Activated naive CD4-positive, alpha-beta T cell treated with anti-CD3 and anti-CD28 coated beads for 36 hours (primary cell): ENCODE data around the gene ESYT3. TPM values are rescaled to one million over a fixed set of nuclear protein-coding genes. Genes with fewer than 3 reads are reported as not detected.
A peak's percentile ranks its signal among the peaks of the same experiment; 100 is the strongest.
"Not testable (repeated sequence)": the region's sequence is repeated elsewhere in the genome, so short reads cannot be mapped to it uniquely, and the experiment has no call there.

ENCODE experiments used
- CTCF ChIA-PET: fragments of 350-600 bp; sonication (Branson Sonifier 250); formaldehyde crosslinking; loops from one replicate; lab custom pipeline; 2021; ENCODE audit warnings: antibody characterized with exemption; lab: Charles Lee
- DNase-seq: peaks from one replicate; pipeline ENCODE4 v3.0.0-alpha.2; 2020
- H3K27ac Mint-ChIP-seq: one replicate; pipeline ENCODE4 v1.8.0; 2021; ENCODE audit warnings: mild to moderate bottlenecking, mixed read lengths
- H3K27me3 Mint-ChIP-seq: one replicate; pipeline ENCODE4 v1.8.0; 2021; ENCODE audit warnings: low read depth, mixed read lengths
- H3K36me3 Mint-ChIP-seq: one replicate; pipeline ENCODE4 v1.8.0; 2021; ENCODE audit warnings: low read depth, mixed read lengths
- H3K4me1 Mint-ChIP-seq: one replicate; pipeline ENCODE4 v1.8.0; 2021; ENCODE audit warnings: low read depth, mixed read lengths
- H3K4me3 Mint-ChIP-seq: one replicate; pipeline ENCODE4 v1.8.0; 2021; ENCODE audit warnings: mild to moderate bottlenecking, moderate library complexity, mixed read lengths
- H3K9me3 Mint-ChIP-seq: one replicate; pipeline ENCODE4 v1.8.0; 2021; ENCODE audit warnings: mixed read lengths
- intact Hi-C: fragments of 100-400 bp; cut with micrococcal nuclease; formaldehyde crosslinking; loops from one replicate; pipeline ENCODE4 v1.15.1; 2023
- total RNA-seq, 2 experiments: library from RNA; stranded (reverse); gene quantifications; one replicate each; pipeline ENCODE4 v1.2.3, GENCODE V29; 2021

ESYT3 gene
- total RNA-seq, 2 experiments from 2014 or later, result 0.96 to 1.1 TPM

GRCh38 chr3:138511945-138512344 is 77.5 kb downstream of the ESYT3 start:
- DNase-seq, result no peak
- Mint-ChIP-seq H3K4me3 (no peak overlapping the region), H3K27ac (no peak overlapping the region), H3K36me3 (peaks cover 7% of the 10 kb centered on the region), H3K27me3 (no peaks in the 10 kb centered on the region), H3K9me3 (no peaks in the 10 kb centered on the region), H3K4me1 (peaks cover 6% of the 10 kb centered on the region)
- CTCF ChIA-PET, result interaction anchor here (1.0 to 1.5 kb wide), 4 partner anchors 32 to 411 kb away, joined by 3 to 6 read pairs (median 4); no protein-coding TSS in a partner anchor
- intact Hi-C loops, result loop anchor here (5.0 kb wide), 1 partner anchor 60 kb away; no protein-coding TSS in a partner anchor

DNA sequence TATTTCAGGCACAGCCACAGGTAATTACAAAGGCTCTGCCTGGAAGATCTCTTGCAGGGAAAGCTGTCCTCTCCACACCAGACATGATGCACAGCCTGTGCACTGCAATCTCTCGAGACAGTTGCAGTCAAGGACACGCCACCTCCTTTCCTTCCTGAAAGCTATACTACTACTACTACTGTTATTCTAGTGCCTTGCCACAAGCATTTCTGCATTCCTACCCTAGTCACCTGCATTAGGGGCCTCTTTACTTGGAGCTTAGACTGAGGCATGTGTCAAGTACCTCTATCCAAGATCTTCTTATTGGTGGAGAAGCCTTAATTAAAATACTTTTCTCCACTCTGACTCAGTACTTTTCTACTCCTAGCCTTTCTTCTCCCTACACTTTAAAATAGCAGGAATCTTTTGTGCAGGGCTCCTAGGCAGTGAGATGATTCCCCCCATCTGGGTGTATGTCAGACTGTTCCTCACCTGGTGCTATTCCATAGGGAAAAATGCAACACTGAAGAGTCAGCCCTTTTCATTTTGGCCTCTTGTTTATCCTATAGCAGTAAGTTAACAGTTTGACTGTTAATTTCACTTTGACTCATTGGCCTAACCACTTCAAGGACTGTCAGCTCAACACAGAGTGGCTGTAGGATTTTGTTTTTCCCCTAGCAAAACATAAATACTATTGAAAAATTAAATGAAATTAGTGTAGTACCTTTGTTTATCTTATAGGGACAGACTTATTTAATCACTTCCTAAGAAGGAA is 78.9 kb downstream of the ESYT3 start:
- peaks cover 9% of the 10 kb centered on the region for H3K36me3 Mint-ChIP-seq
- H3K27ac Mint-ChIP-seq, result no peak overlapping the region
- no peaks in the 10 kb centered on the region for H3K9me3 Mint-ChIP-seq
- intact Hi-C loops, result loop anchor here (5.0 kb wide), 1 partner anchor 59 kb away; no protein-coding TSS in a partner anchor
- H3K4me1 Mint-ChIP-seq, result peaks cover 6% of the 10 kb centered on the region
- peak; percentile 10 for DNase-seq
- no peak overlapping the region for H3K4me3 Mint-ChIP-seq
- no peaks in the 10 kb centered on the region for H3K27me3 Mint-ChIP-seq
- CTCF ChIA-PET, result interaction anchor here (0.7 to 1.6 kb wide), 7 partner anchors 13 to 413 kb away, joined by 3 to 6 read pairs (median 5); no protein-coding TSS in a partner anchor

GRCh38 chr3:138521445-138521844 is 87.0 kb downstream of the ESYT3 start:
- CTCF ChIA-PET, DNase-seq, H3K27ac Mint-ChIP-seq, H3K27me3 Mint-ChIP-seq, H3K4me3 Mint-ChIP-seq, intact Hi-C loops, H3K4me1 Mint-ChIP-seq, H3K9me3 Mint-ChIP-seq: not testable (repeated sequence)
- H3K36me3 Mint-ChIP-seq, result peaks cover 51% of the 10 kb centered on the region

Other genes with a start within 250 kb of the ESYT3 start
- 10 to 100 TPM; 38.2 to 42.7 TPM for gene ARMC8, start 247.3 kb upstream of the ESYT3 start, total RNA-seq
- gene NME9, start 104.8 kb upstream of the ESYT3 start, total RNA-seq, result 1 to 10 TPM; 2.0 to 2.4 TPM
- gene MRAS, start 86.0 kb upstream of the ESYT3 start, total RNA-seq, result under 1 TPM; 0.52 to 0.62 TPM
- 10 to 100 TPM; 16.3 to 20.4 TPM for gene CEP70, start 159.6 kb downstream of the ESYT3 start, total RNA-seq
- 1 to 10 TPM; 2.2 to 3.4 TPM for gene FAIM, start 174.2 kb downstream of the ESYT3 start, total RNA-seq